GM19455 (cell line): ENCODE results near the gene PFKP.
A peak's percentile ranks its signal among the peaks of the same experiment; 100 is the strongest.

Experiments
- ATAC-seq: cut with Tn5 transposase; IDR thresholded peaks from one replicate; pipeline ENCODE4 v1.9.1; 2021; ENCODE audit not compliant: unreplicated experiment

PFKP gene

GRCh38 chr10:3067118-3067858 lies at the start of gene PFKP:
Gene PFKP (plus strand): TSS chr10:3067548. CDS start chr10:3067596, 48 bp downstream.
- ATAC-seq, result peak; percentile 43

GRCh38 chr10:3018247-3018646 lies 49.1 kb upstream of the PFKP start:
- no peak for ATAC-seq

GRCh38 chr10:3020311-3020710 lies 47.0 kb upstream of the PFKP start:
- ATAC-seq, result no peak

- no peak for ATAC-seq
Measured at GRCh38 chr10:3020881-3021280, 46.5 kb upstream of the PFKP start.

GRCh38 chr10:3022027-3022426 lies 45.3 kb upstream of the PFKP start:
- no peak for ATAC-seq

- no peak for ATAC-seq
Measured at GRCh38 chr10:3023892-3024291, 43.5 kb upstream of the PFKP start.

GRCh38 chr10:3025026-3025683 lies 42.2 kb upstream of the PFKP start:
- ATAC-seq, result no peak

GRCh38 chr10:3027866-3028265 lies 39.5 kb upstream of the PFKP start:
- ATAC-seq, result no peak

GRCh38 chr10:3028441-3028840 lies 38.9 kb upstream of the PFKP start:
- no peak for ATAC-seq

- no peak for ATAC-seq
Measured at GRCh38 chr10:3030765-3031164, 36.6 kb upstream of the PFKP start.

GRCh38 chr10:3031490-3031889 lies 35.9 kb upstream of the PFKP start:
- ATAC-seq, result no peak

GRCh38 chr10:3033925-3034324 lies 33.4 kb upstream of the PFKP start:
- no peak for ATAC-seq

- no peak for ATAC-seq
Measured at GRCh38 chr10:3034616-3035015, 32.7 kb upstream of the PFKP start.

GRCh38 chr10:3036155-3037021 lies 31.0 kb upstream of the PFKP start:
- peak; percentile 90 for ATAC-seq

- no peak for ATAC-seq
Measured at GRCh38 chr10:3037182-3037581, 30.2 kb upstream of the PFKP start.

GRCh38 chr10:3040069-3040468 lies 27.3 kb upstream of the PFKP start:
- ATAC-seq, result no peak

- no peak for ATAC-seq
Measured at GRCh38 chr10:3042589-3042988, 24.8 kb upstream of the PFKP start.

GRCh38 chr10:3043512-3044368 lies 23.6 kb upstream of the PFKP start:
- peak; percentile 79 for ATAC-seq

- no peak for ATAC-seq
Measured at GRCh38 chr10:3045471-3046209, 21.7 kb upstream of the PFKP start.

- no peak for ATAC-seq
Measured at GRCh38 chr10:3046210-3046779, 21.1 kb upstream of the PFKP start.
